Spleen (tissue), 11 donors: ENCODE measurements around the gene MMP1. TPM values are rescaled to one million over a fixed set of nuclear protein-coding genes. Genes with fewer than 3 reads are reported as not detected.

Source experiments
- DNase-seq: peaks from one replicate; pipeline ENCODE4 v3.0.0-alpha.2; 2020
- H3K27ac ChIP-seq, 8 donors: fragments of 200-600 bp; sonication (generic) in 7 of 8; 1 replicate in 4 of 8; 2 replicates in 4 of 8; pipeline versions ENCODE4 v1.5.0 to v1.8.0; 2016 to 2021; ENCODE audit warnings: inconsistent platforms in 4 of 8, mild to moderate bottlenecking in 4 of 8, moderate library complexity in 1 of 8
- H3K27me3 ChIP-seq, 7 donors: fragments of 200-600 bp; sonication (generic) in 6 of 7; replicated peaks in 1 of 7; 1 replicate in 4 of 7; 2 replicates in 3 of 7; pipeline versions ENCODE4 v1.5.0 to v1.8.0; 2016 to 2021; ENCODE audit warnings: inconsistent platforms in 3 of 7, mild to moderate bottlenecking in 1 of 7
- H3K36me3 ChIP-seq, 6 donors: fragments of 200-600 bp; sonication (generic) in 5 of 6; 1 replicate in 4 of 6; 2 replicates in 2 of 6; pipeline versions ENCODE4 v1.5.0 to v1.8.0; 2016 to 2021; ENCODE audit warnings: inconsistent platforms in 2 of 6
- H3K4me1 ChIP-seq, 6 donors: fragments of 200-600 bp; sonication (generic) in 5 of 6; 1 replicate in 3 of 6; 2 replicates in 3 of 6; pipeline versions ENCODE4 v1.5.0 to v1.8.0; 2016 to 2021; ENCODE audit warnings: inconsistent platforms in 3 of 6
- H3K4me3 ChIP-seq, 8 donors: fragments of 200-600 bp; sonication (generic) in 7 of 8; 1 replicate in 4 of 8; 2 replicates in 4 of 8; pipeline versions ENCODE4 v1.5.0 to v1.8.0; 2016 to 2021; ENCODE audit warnings: inconsistent platforms in 4 of 8, mild to moderate bottlenecking in 4 of 8, moderate library complexity in 2 of 8
- H3K9me3 ChIP-seq, 8 donors: fragments of 200-600 bp; sonication (generic) in 7 of 8; 1 replicate in 4 of 8; 2 replicates in 4 of 8; pipeline versions ENCODE4 v1.5.0 to v1.8.0; 2016 to 2021; ENCODE audit warnings: inconsistent platforms in 4 of 8
- POLR2A ChIP-seq, 3 donors: fragments of 450-650 bp; IDR thresholded peaks; one replicate each; pipeline ENCODE4 v1.5.1; 2017; ENCODE audit warnings: antibody characterized with exemption in 3 of 3, mild to moderate bottlenecking in 1 of 3
- POLR2AphosphoS5 ChIP-seq, 3 donors: sonication (generic); formaldehyde crosslinking; IDR thresholded peaks; one replicate each; pipeline ENCODE4 v1.5.1; 2017; ENCODE audit warnings: antibody characterized with exemption in 3 of 3
- WGBS, 5 donors: extraction: QIAGEN DNeasy Blood & Tissue Kit in 3 of 5; methylation state at CpG; one replicate each; pipeline versions ENCODE4 v1.1.5 to v1.1.7; 2013 to 2018; 5-methylcytosine and 5-hydroxymethylcytosine counted together
- intact Hi-C: fragments of 100-400 bp; cut with DNase I; formaldehyde crosslinking; loops from one replicate; pipeline ENCODE4 v1.15.0; 2023; ENCODE audit warnings: low total_unique reads
- polyA plus RNA-seq, 3 donors: library from polyadenylated mRNA; stranded (reverse); fragments of 200-250 nt; gene quantifications; one replicate each; pipeline ENCODE4 v1.2.1, GENCODE V29; 2013
- total RNA-seq, 7 donors: library from RNA; depleted of rRNA in 3 of 7; stranded (reverse); fragments of >200 nt in 3 of 7; fragmentation: NEBNext Ultra II Directional in 4 of 7; extraction: Animal tissue kit (Norgen Biotek cat#: 25700) in 4 of 7; gene quantifications; one replicate each; pipeline versions ENCODE4 v1.1.0 to v1.2.1, GENCODE V29; 2016 to 2021
- TF ChIP-seq, protein P1 (sequence below), 11 experiments: fragments of 200-600 bp in 7 of 11; fragments of 450-650 bp in 4 of 11; sonication (generic) in 4 of 11; IDR thresholded peaks in 8 of 11; conservative IDR thresholded peaks in 3 of 11; 1 replicate in 7 of 11; 2 replicates in 4 of 11; pipeline versions ENCODE4 v1.4.0 to v1.8.0; 2016 to 2021; ENCODE audit warnings: antibody characterized with exemption in 11 of 11, inconsistent platforms in 4 of 11, mild to moderate bottlenecking in 1 of 11
- donor health status: healthy with polysubstance abuse.
- donor health status: DM: no; HTN: no; CAD: no; lungs with moderate emphysema.
- donor health status: DM: no; HTN: no; CAD: no.
- donor health status: Bipolar disorder and iron deficiency.
- donor health status: healthy.
- donor health status: DM: no; HTN: no; CAD: no.
- donor health status: DM: yes; HTN: yes; CAD: no.

Gene MMP1
- total and polyA plus RNA-seq, 10 donors, result 1.00 to 8.8 (median 2.3) TPM

GRCh38 chr11:102840018-102840417 lies 42.1 kb upstream of the MMP1 start:
- peaks cover 0 to 4% (median 0%) of the 10 kb centered on the region in 7 donors for H3K27me3 ChIP-seq
- no peak overlapping the region for H3K4me3 ChIP-seq
- 61 to 76% (median 68%) methylated on average over 5 of the region's 5 CpGs for WGBS, 5 donors
- TF ChIP-seq POLR2A (IDR thresholded peaks at IDR 0.05) (no peak), POLR2AphosphoS5 (IDR thresholded peaks at IDR 0.05) (no peak)
- TF ChIP-seq, protein P1, sequence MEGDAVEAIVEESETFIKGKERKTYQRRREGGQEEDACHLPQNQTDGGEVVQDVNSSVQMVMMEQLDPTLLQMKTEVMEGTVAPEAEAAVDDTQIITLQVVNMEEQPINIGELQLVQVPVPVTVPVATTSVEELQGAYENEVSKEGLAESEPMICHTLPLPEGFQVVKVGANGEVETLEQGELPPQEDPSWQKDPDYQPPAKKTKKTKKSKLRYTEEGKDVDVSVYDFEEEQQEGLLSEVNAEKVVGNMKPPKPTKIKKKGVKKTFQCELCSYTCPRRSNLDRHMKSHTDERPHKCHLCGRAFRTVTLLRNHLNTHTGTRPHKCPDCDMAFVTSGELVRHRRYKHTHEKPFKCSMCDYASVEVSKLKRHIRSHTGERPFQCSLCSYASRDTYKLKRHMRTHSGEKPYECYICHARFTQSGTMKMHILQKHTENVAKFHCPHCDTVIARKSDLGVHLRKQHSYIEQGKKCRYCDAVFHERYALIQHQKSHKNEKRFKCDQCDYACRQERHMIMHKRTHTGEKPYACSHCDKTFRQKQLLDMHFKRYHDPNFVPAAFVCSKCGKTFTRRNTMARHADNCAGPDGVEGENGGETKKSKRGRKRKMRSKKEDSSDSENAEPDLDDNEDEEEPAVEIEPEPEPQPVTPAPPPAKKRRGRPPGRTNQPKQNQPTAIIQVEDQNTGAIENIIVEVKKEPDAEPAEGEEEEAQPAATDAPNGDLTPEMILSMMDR (IDR thresholded peaks at IDR 0.05 in 8 of 11, conservative IDR thresholded peaks at IDR 0.05 in 3 of 11), result no peak
- H3K4me1 ChIP-seq, result no peaks in the 10 kb centered on the region
- no peaks in the 10 kb centered on the region for H3K9me3 ChIP-seq
- no peaks in the 10 kb centered on the region for H3K36me3 ChIP-seq
- intact Hi-C loops, result no loop called here
- no peak for DNase-seq
- no peak overlapping the region for H3K27ac ChIP-seq

DNA sequence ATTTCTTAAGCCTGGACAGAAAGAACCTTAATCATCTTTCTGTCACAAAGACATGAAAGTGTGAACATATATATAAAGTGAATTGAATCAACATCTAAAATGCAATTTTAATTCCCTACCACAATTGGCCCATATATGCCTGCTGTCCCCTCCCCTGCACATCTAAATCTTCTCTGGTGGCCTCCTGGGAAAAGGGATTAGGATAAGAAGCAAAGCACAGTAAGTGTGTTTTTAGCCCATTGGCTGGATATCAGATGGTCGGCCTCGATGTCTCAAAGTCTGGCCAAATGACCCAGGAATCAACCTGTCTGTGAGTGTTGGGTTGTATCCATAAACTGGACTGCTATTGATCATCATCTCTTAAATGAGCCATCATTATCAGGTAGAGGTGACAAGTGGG lies 39.7 kb upstream of the MMP1 start:
- Histone ChIP-seq H3K4me1 (no peaks in the 10 kb centered on the region), H3K36me3 (no peaks in the 10 kb centered on the region), H3K9me3 (no peaks in the 10 kb centered on the region), H3K27ac (no peak overlapping the region), H3K4me3 (no peak overlapping the region), H3K27me3 (peaks cover 0 to 2% (median 0%) of the 10 kb centered on the region in 7 donors)
- no peak for TF ChIP-seq POLR2A (IDR thresholded peaks at IDR 0.05)
- TF ChIP-seq, protein P1 (IDR thresholded peaks at IDR 0.05 in 8 of 11, conservative IDR thresholded peaks at IDR 0.05 in 3 of 11), result no peak
- TF ChIP-seq POLR2AphosphoS5 (IDR thresholded peaks at IDR 0.05), result no peak
- 76 to 89% (median 81%) methylated on average over 2 of the region's 2 CpGs for WGBS, 5 donors
- no peak for DNase-seq
- intact Hi-C loops, result no loop called here

GRCh38 chr11:102837156-102837555 lies 39.2 kb upstream of the MMP1 start:
- no peak overlapping the region for H3K27ac ChIP-seq
- TF ChIP-seq POLR2A (IDR thresholded peaks at IDR 0.05) (no peak), POLR2AphosphoS5 (IDR thresholded peaks at IDR 0.05) (no peak)
- TF ChIP-seq, protein P1 (IDR thresholded peaks at IDR 0.05 in 8 of 11, conservative IDR thresholded peaks at IDR 0.05 in 3 of 11), result no peak
- intact Hi-C loops, result no loop called here
- no peaks in the 10 kb centered on the region for H3K4me1 ChIP-seq
- DNase-seq, result no peak
- no peaks in the 10 kb centered on the region for H3K36me3 ChIP-seq
- peaks cover 0 to 7% (median 0%) of the 10 kb centered on the region in 7 donors for H3K27me3 ChIP-seq
- no peak overlapping the region for H3K4me3 ChIP-seq
- 77 to 88% (median 87%) methylated on average over 2 of the region's 2 CpGs for WGBS, 5 donors
- no peaks in the 10 kb centered on the region for H3K9me3 ChIP-seq

- TF ChIP-seq, protein P1 (IDR thresholded peaks at IDR 0.05 in 8 of 11, conservative IDR thresholded peaks at IDR 0.05 in 3 of 11), result no peak
- TF ChIP-seq POLR2A (IDR thresholded peaks at IDR 0.05) (no peak), POLR2AphosphoS5 (IDR thresholded peaks at IDR 0.05) (no peak)
- no peak overlapping the region for H3K27ac ChIP-seq
- H3K27me3 ChIP-seq, result peaks cover 0 to 15% (median 0%) of the 10 kb centered on the region in 7 donors
- H3K4me3 ChIP-seq, result no peak overlapping the region
- WGBS, 5 donors, result 63 to 69% (median 67%) methylated on average over 3 of the region's 3 CpGs
- no peaks in the 10 kb centered on the region for H3K36me3 ChIP-seq
- intact Hi-C loops, result no loop called here
- H3K9me3 ChIP-seq, result no peaks in the 10 kb centered on the region
- no peaks in the 10 kb centered on the region for H3K4me1 ChIP-seq
- no peak for DNase-seq
Measured at GRCh38 chr11:102836290-102836875, 38.4 kb upstream of the MMP1 start.
